H9 (cell line): Measurements from ENCODE around the gene LDLRAP1. TPM values are rescaled to one million over a fixed set of nuclear protein-coding genes. Genes with fewer than 3 reads are reported as not detected.

ENCODE experiments used
- DNase-seq: peaks from one replicate; pipeline ENCODE4 v3.0.0-alpha.2; 2017
- H2AFZ ChIP-seq: one replicate; pipeline ENCODE4 v1.6.1; 2013; ENCODE audit warnings: mild to moderate bottlenecking, low read length, control low read depth, moderate library complexity
- H2AK5ac ChIP-seq: 2 replicates; pipeline ENCODE4 v1.6.1; 2013; ENCODE audit warnings: low read length, control low read depth, mixed read lengths; ENCODE audit not compliant: insufficient read length
- H2BK120ac ChIP-seq: one replicate; pipeline ENCODE4 v1.6.1; 2013; ENCODE audit warnings: low read depth, mild to moderate bottlenecking, low read length, control low read depth, inconsistent platforms; ENCODE audit not compliant: poor library complexity, severe bottlenecking
- H2BK12ac ChIP-seq: 2 replicates; pipeline ENCODE4 v1.6.1; 2013; ENCODE audit warnings: low read length, control low read depth, mixed read lengths, low read depth; ENCODE audit not compliant: insufficient read length
- H2BK15ac ChIP-seq: 2 replicates; pipeline ENCODE4 v1.6.1; 2013; ENCODE audit warnings: low read depth, low read length, control low read depth
- H2BK20ac ChIP-seq: one replicate; pipeline ENCODE4 v1.6.1; 2013; ENCODE audit warnings: low read depth, mild to moderate bottlenecking, low read length, control low read depth, inconsistent platforms; ENCODE audit not compliant: poor library complexity, severe bottlenecking
- H2BK5ac ChIP-seq: 2 replicates; pipeline ENCODE4 v1.6.1; 2013; ENCODE audit warnings: low read length, control low read depth, mixed read lengths; ENCODE audit not compliant: insufficient read length
- H3K14ac ChIP-seq: 2 replicates; pipeline ENCODE4 v1.6.1; 2013; ENCODE audit warnings: low read length, control low read depth; ENCODE audit not compliant: insufficient read depth
- H3K18ac ChIP-seq: 2 replicates; pipeline ENCODE4 v1.6.1; 2013; ENCODE audit warnings: low read depth, mild to moderate bottlenecking, mixed read lengths, low read length, control low read depth; ENCODE audit not compliant: insufficient read length
- H3K23ac ChIP-seq: 2 replicates; pipeline ENCODE4 v1.6.1; 2013; ENCODE audit warnings: low read length, control low read depth, mixed read lengths, low read depth; ENCODE audit not compliant: insufficient read length
- H3K23me2 ChIP-seq: 2 replicates; pipeline ENCODE4 v1.6.1; 2013; ENCODE audit warnings: low read depth, mild to moderate bottlenecking, mixed read lengths, low read length, control low read depth; ENCODE audit not compliant: insufficient read length, poor library complexity, severe bottlenecking
- H3K27ac ChIP-seq: 2 replicates; pipeline ENCODE4 v1.5.1; 2013; ENCODE audit warnings: low read length, control low read depth, mixed read lengths, low read depth; ENCODE audit not compliant: insufficient read length
- H3K27me3 ChIP-seq: 2 replicates; pipeline ENCODE4 v1.6.1; 2013; ENCODE audit warnings: low read length, control low read depth, inconsistent platforms; ENCODE audit not compliant: insufficient read depth
- H3K4ac ChIP-seq: 2 replicates; pipeline ENCODE4 v1.6.1; 2013; ENCODE audit warnings: low read depth, mild to moderate bottlenecking, control low read depth, inconsistent platforms, low read length, moderate library complexity
- H3K4me1 ChIP-seq: 2 replicates; pipeline ENCODE4 v1.6.1; 2013; ENCODE audit warnings: low read length, control low read depth, inconsistent platforms; ENCODE audit not compliant: insufficient read depth
- H3K4me2 ChIP-seq: 2 replicates; pipeline ENCODE4 v1.6.1; 2013; ENCODE audit warnings: low read length, control low read depth, mixed read lengths; ENCODE audit not compliant: insufficient read length, insufficient read depth
- H3K56ac ChIP-seq: 2 replicates; pipeline ENCODE4 v1.6.1; 2013; ENCODE audit warnings: low read depth, mild to moderate bottlenecking, mixed read lengths, low read length, control low read depth; ENCODE audit not compliant: insufficient read length
- H3K79me1 ChIP-seq: 2 replicates; pipeline ENCODE4 v1.6.1; 2013; ENCODE audit warnings: low read depth, mild to moderate bottlenecking, moderate library complexity, low read length, control low read depth, inconsistent platforms; ENCODE audit not compliant: insufficient read depth, poor library complexity, severe bottlenecking
- H3K79me2 ChIP-seq: 2 replicates; pipeline ENCODE4 v1.6.1; 2013; ENCODE audit warnings: low read length, control low read depth, inconsistent platforms; ENCODE audit not compliant: insufficient read depth
- H3K9ac ChIP-seq: 2 replicates; pipeline ENCODE4 v1.6.1; 2013; ENCODE audit warnings: low read length, control low read depth, mixed read lengths; ENCODE audit not compliant: insufficient read length; ENCODE audit errors: extremely low read depth
- H3K9me3 ChIP-seq: one replicate; pipeline ENCODE4 v1.6.1; 2013; ENCODE audit warnings: low read depth, low read length, inconsistent platforms; ENCODE audit not compliant: control insufficient read depth
- H3T11ph ChIP-seq: one replicate; pipeline ENCODE4 v1.6.1; 2013; ENCODE audit warnings: mild to moderate bottlenecking, low read length, control low read depth, inconsistent platforms
- H4K20me1 ChIP-seq: one replicate; pipeline ENCODE4 v1.6.1; 2013; ENCODE audit not compliant: control insufficient read depth, insufficient read length, insufficient read depth
- H4K5ac ChIP-seq: 2 replicates; pipeline ENCODE4 v1.6.1; 2013; ENCODE audit warnings: low read depth, mild to moderate bottlenecking, mixed read lengths, low read length, control low read depth; ENCODE audit not compliant: insufficient read length
- H4K8ac ChIP-seq: replicated peaks from 2 replicates; pipeline ENCODE4 v1.6.1; 2013; ENCODE audit warnings: low read length, control low read depth, mixed read lengths, low read depth; ENCODE audit not compliant: insufficient read length
- H4K91ac ChIP-seq: 2 replicates; pipeline ENCODE4 v1.6.1; 2013; ENCODE audit warnings: low read depth, mild to moderate bottlenecking, moderate library complexity, mixed read lengths, low read length, control low read depth; ENCODE audit not compliant: insufficient read length
- H3K27ac Mint-ChIP-seq, 3 experiments: 2 replicates in 2 of 3; 3 replicates in 1 of 3; pipeline ENCODE4 v1.8.0; 2020 to 2021; ENCODE audit warnings: mixed read lengths in 3 of 3, mild to moderate bottlenecking in 1 of 3, moderate library complexity in 1 of 3
- H3K27me3 Mint-ChIP-seq: 2 replicates; pipeline ENCODE4 v1.8.0; 2021; ENCODE audit warnings: low read depth, mild to moderate bottlenecking, moderate library complexity, mixed read lengths
- H3K36me3 Mint-ChIP-seq, 3 experiments: 2 replicates in 2 of 3; 3 replicates in 1 of 3; pipeline ENCODE4 v1.8.0; 2020 to 2021; ENCODE audit warnings: low read depth in 3 of 3, mixed read lengths in 3 of 3; ENCODE audit not compliant: insufficient read depth in 1 of 3
- H3K4me1 Mint-ChIP-seq, 2 experiments: 2 replicates each; pipeline ENCODE4 v1.8.0; 2020; ENCODE audit warnings: mixed read lengths in 2 of 2
- H3K4me3 Mint-ChIP-seq, 2 experiments: 2 replicates in 1 of 2; 3 replicates in 1 of 2; pipeline ENCODE4 v1.8.0; 2020 to 2021; ENCODE audit warnings: mild to moderate bottlenecking in 2 of 2, mixed read lengths in 2 of 2, moderate library complexity in 1 of 2
- H3K9me3 Mint-ChIP-seq, 2 experiments: 2 replicates in 1 of 2; 3 replicates in 1 of 2; pipeline ENCODE4 v1.8.0; 2020; ENCODE audit warnings: mild to moderate bottlenecking in 2 of 2, mixed read lengths in 2 of 2, moderate library complexity in 1 of 2
- CTCF ChIP-seq: fragments of 200-600 bp; sonication (generic); conservative IDR thresholded peaks from 3 replicates; pipeline ENCODE4 v1.8.0; 2021; ENCODE audit warnings: antibody characterized with exemption, mild to moderate bottlenecking
- WGBS: extraction: QIAGEN DNeasy Blood & Tissue Kit; methylation state at CpG from one replicate; pipeline ENCODE4 v1.1.7; 2013; ENCODE audit warnings: missing lambda C conversion rate, low lambda C conversion rate, mixed read lengths; ENCODE audit not compliant: insufficient read length; ENCODE audit errors: extremely low coverage; 5-methylcytosine and 5-hydroxymethylcytosine counted together
- total RNA-seq: library from RNA; stranded (reverse); gene quantifications from 2 replicates; pipeline ENCODE4 v1.2.1, GENCODE V29; 2021

Gene LDLRAP1
- total RNA-seq, 1 experiment from 2014 or later: 15.7 TPM

DNA sequence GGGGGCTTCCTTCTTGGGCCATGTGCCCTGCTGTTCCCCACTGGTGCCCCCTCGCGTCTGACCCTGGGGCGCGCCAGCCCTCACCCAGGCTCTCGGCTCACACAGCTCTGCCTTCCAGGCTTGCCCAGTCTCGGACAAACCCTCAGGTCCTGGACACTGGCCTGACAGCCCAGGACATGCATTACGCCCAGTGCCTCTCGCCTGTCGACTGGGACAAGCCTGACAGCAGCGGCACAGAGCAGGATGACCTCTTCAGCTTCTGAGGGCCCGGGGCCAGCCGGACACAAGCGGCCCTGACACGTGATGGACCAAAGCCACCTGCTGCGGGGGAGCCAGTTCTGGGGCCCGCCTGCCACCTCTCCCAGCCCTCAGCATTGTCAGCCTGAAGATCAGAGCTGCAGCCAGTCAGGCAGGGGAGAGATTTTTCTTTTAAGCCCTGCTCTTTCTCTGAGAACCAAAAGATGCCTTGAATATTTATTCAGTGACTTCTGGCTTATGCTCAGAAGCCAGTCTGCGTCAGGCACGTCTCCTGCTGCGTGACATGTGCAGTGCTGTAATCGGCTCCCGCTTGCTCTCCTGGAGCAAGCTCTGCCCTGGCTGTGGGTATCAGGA is 23.4 kb downstream of the LDLRAP1 start:
- Histone ChIP-seq H3K9ac (no peak overlapping the region), H3K23me2 (no peaks in the 10 kb centered on the region), H3T11ph (no peak overlapping the region), H2AK5ac (no peak overlapping the region), H3K14ac (no peak overlapping the region), H3K79me1 (no peaks in the 10 kb centered on the region), H3K4me2 (no peak overlapping the region), H3K27me3 (no peaks in the 10 kb centered on the region), H3K27ac (no peak overlapping the region), H4K8ac (no peak overlapping the region), H2BK5ac (no peak overlapping the region), H4K5ac (no peak overlapping the region), H3K79me2 (no peaks in the 10 kb centered on the region), H3K4me1 (no peaks in the 10 kb centered on the region), H4K20me1 (no peaks in the 10 kb centered on the region), H3K56ac (no peak overlapping the region), H3K4ac (no peak overlapping the region), H2BK12ac (no peak overlapping the region), H4K91ac (no peak overlapping the region), H2BK120ac (no peak overlapping the region), H3K9me3 (no peaks in the 10 kb centered on the region), H2BK20ac (no peak overlapping the region), H2AFZ (no peak overlapping the region), H3K23ac (no peak overlapping the region), H3K18ac (no peak overlapping the region), H2BK15ac (no peak overlapping the region)
- H3K27me3 Mint-ChIP-seq: no peaks in the 10 kb centered on the region; the same call in 1 of the 2 replicates
- peak overlapping the region in 1 of 3 experiments; percentile 70; a peak in 2 of 7 replicates for H3K27ac Mint-ChIP-seq
- no CpG with 5 or more reads among the region's 21 CpGs for WGBS
- TF ChIP-seq CTCF: peak; percentile 25; the same call in 2 of the 3 replicates
- no peaks in the 10 kb centered on the region for H3K9me3 Mint-ChIP-seq
- DNase-seq: peak; percentile 61
- H3K4me3 Mint-ChIP-seq: no peak overlapping the region
- H3K4me1 Mint-ChIP-seq: peaks cover 40 to 44% of the 10 kb centered on the region in 2 experiments
- peaks cover 0 to 16% (median 5%) of the 10 kb centered on the region in 3 experiments; a peak in 2 of 7 replicates for H3K36me3 Mint-ChIP-seq
